ENCODE results near the gene PURA.

- TF ChIP-seq, protein P1, sequence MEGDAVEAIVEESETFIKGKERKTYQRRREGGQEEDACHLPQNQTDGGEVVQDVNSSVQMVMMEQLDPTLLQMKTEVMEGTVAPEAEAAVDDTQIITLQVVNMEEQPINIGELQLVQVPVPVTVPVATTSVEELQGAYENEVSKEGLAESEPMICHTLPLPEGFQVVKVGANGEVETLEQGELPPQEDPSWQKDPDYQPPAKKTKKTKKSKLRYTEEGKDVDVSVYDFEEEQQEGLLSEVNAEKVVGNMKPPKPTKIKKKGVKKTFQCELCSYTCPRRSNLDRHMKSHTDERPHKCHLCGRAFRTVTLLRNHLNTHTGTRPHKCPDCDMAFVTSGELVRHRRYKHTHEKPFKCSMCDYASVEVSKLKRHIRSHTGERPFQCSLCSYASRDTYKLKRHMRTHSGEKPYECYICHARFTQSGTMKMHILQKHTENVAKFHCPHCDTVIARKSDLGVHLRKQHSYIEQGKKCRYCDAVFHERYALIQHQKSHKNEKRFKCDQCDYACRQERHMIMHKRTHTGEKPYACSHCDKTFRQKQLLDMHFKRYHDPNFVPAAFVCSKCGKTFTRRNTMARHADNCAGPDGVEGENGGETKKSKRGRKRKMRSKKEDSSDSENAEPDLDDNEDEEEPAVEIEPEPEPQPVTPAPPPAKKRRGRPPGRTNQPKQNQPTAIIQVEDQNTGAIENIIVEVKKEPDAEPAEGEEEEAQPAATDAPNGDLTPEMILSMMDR (IDR thresholded peaks at IDR 0.05; ENCODE audit: low read depth, low read length), result no peak
- no peak for TF ChIP-seq EZH2phosphoT487 (IDR thresholded peaks at IDR 0.05; ENCODE audit: low read depth)
These were observed 7.1 kb upstream of the PURA start for GRCh38 chr5:140106805-140107311.

Data from OCI-LY3 (cell line).